D341Med (cell line): ENCODE data around the gene STXBP4.

Experiments used
- DNase-seq: peaks from one replicate; pipeline ENCODE4 v3.0.0; 2012; ENCODE audit warnings: low spot score

The STXBP4 gene

GRCh38 chr17:54968262-54968987 is at the start of gene STXBP4, which contains the start of gene COX11:
STXBP4 (plus strand) TSS chr17:54968765; CDS start chr17:54986220, 17,455 bp downstream.
COX11 (minus strand) TSS chr17:54968654; CDS start chr17:54968646, 8 bp downstream.
- peak; percentile 98 for DNase-seq

GRCh38 chr17:54919425-54919824 is 49.1 kb upstream of the STXBP4 start:
- no peak for DNase-seq

GRCh38 chr17:54920819-54921218 is 47.7 kb upstream of the STXBP4 start:
- DNase-seq: no peak

GRCh38 chr17:54924405-54924804 is 44.2 kb upstream of the STXBP4 start:
- DNase-seq: no peak

GRCh38 chr17:54927525-54927924 is 41.0 kb upstream of the STXBP4 start:
- no peak for DNase-seq

GRCh38 chr17:54932711-54933110 is 35.9 kb upstream of the STXBP4 start:
- DNase-seq: no peak

- DNase-seq: no peak
These were observed 34.6 kb upstream of the STXBP4 start for GRCh38 chr17:54933921-54934320.

- no peak for DNase-seq
These were observed 33.1 kb upstream of the STXBP4 start for GRCh38 chr17:54935471-54935870.

GRCh38 chr17:54937018-54937417 is 31.5 kb upstream of the STXBP4 start:
- no peak for DNase-seq

GRCh38 chr17:54937426-54937825 is 31.1 kb upstream of the STXBP4 start:
- no peak for DNase-seq

GRCh38 chr17:54941285-54941684 is 27.3 kb upstream of the STXBP4 start:
- no peak for DNase-seq

- DNase-seq: no peak
These were observed 23.8 kb upstream of the STXBP4 start for GRCh38 chr17:54944796-54945195.

GRCh38 chr17:54945231-54945630 is 23.3 kb upstream of the STXBP4 start:
- no peak for DNase-seq

- DNase-seq: no peak
These were observed 22.9 kb upstream of the STXBP4 start for GRCh38 chr17:54945671-54946070.

GRCh38 chr17:54947396-54947795 is 21.2 kb upstream of the STXBP4 start:
- no peak for DNase-seq

GRCh38 chr17:54948380-54948779 is 20.2 kb upstream of the STXBP4 start:
- DNase-seq: no peak

- DNase-seq: no peak
These were observed 18.4 kb upstream of the STXBP4 start for GRCh38 chr17:54950116-54950515.

- DNase-seq: no peak
These were observed 17.3 kb upstream of the STXBP4 start for GRCh38 chr17:54951286-54951685.

GRCh38 chr17:54956791-54957190 is 11.8 kb upstream of the STXBP4 start:
- DNase-seq: peak; percentile 85

GRCh38 chr17:54967621-54968261 is 824 bp upstream of the STXBP4 start:
- peak; percentile 84 for DNase-seq

GRCh38 chr17:54968988-54969332 is 395 bp downstream of the STXBP4 start:
- no peak for DNase-seq

GRCh38 chr17:54969658-54970572 is 1.4 kb downstream of the STXBP4 start:
- no peak for DNase-seq

- DNase-seq: no peak
These were observed 2.6 kb downstream of the STXBP4 start for GRCh38 chr17:54971147-54971546.
